NCI-H524 (cell line): ENCODE measurements around the gene RTP5.
"Not testable (repeated sequence)": the region's sequence is repeated elsewhere in the genome, so short reads cannot be mapped to it uniquely, and the experiment has no call there.

Experiments
- DNase-seq, 2 experiments: peaks; one replicate each; lab custom pipeline; 2025; lab: John Stamatoyannopoulos, UW

RTP5 gene

GRCh38 chr2:241870611-241871537 lies 1.3 kb downstream of the RTP5 start:
- peak in 1 of 2 experiments; percentile 38 for DNase-seq

GRCh38 chr2:241871538-241872312 lies 2.2 kb downstream of the RTP5 start:
- no peak for DNase-seq

- no peak for DNase-seq
Measured at GRCh38 chr2:241872313-241872642, 2.7 kb downstream of the RTP5 start.

GRCh38 chr2:241873081-241873802 lies 3.7 kb downstream of the RTP5 start:
- DNase-seq: no peak

- DNase-seq: no peak
Measured at GRCh38 chr2:241873803-241874110, 4.2 kb downstream of the RTP5 start.

GRCh38 chr2:241874277-241874925 lies 4.9 kb downstream of the RTP5 start:
- no peak for DNase-seq

- DNase-seq: not testable (repeated sequence)
Measured at GRCh38 chr2:241875754-241876527, 6.4 kb downstream of the RTP5 start.

- peak in 1 of 2 experiments; percentile 18 for DNase-seq
Measured at GRCh38 chr2:241876528-241877196, 7.1 kb downstream of the RTP5 start.

GRCh38 chr2:241877197-241877685 lies 7.7 kb downstream of the RTP5 start:
- DNase-seq: no peak

- DNase-seq: peak; percentile 56 to 66
Measured at GRCh38 chr2:241877989-241878970, 8.8 kb downstream of the RTP5 start.

GRCh38 chr2:241879326-241879725 lies 9.8 kb downstream of the RTP5 start:
- DNase-seq: no peak

- DNase-seq: peak in 1 of 2 experiments; percentile 33
Measured at GRCh38 chr2:241880311-241881073, 11.0 kb downstream of the RTP5 start.

GRCh38 chr2:241882091-241882625 lies 12.6 kb downstream of the RTP5 start:
- DNase-seq: peak; percentile 33 to 64

GRCh38 chr2:241884951-241885290 lies 15.4 kb downstream of the RTP5 start:
- no peak for DNase-seq

GRCh38 chr2:241885291-241885945 lies 15.9 kb downstream of the RTP5 start:
- peak; percentile 90 to 95 for DNase-seq

- DNase-seq: peak in 1 of 2 experiments; percentile 57
Measured at GRCh38 chr2:241885946-241886643, 16.6 kb downstream of the RTP5 start.

GRCh38 chr2:241886840-241887447 lies 17.4 kb downstream of the RTP5 start:
- no peak for DNase-seq
